SK-N-SH (cell line): ENCODE data around the gene CRIP2. TPM values are rescaled to one million over a fixed set of nuclear protein-coding genes. Genes with fewer than 3 reads are reported as not detected.

ENCODE experiments used
- CTCF ChIA-PET: fragments of 300-600, 350-600 bp; formaldehyde crosslinking; extraction: SDS; loops from one replicate; lab custom pipeline; 2021; lab: Yijun Ruan, JAX
- POLR2A ChIA-PET: fragments of 350-600 bp; sonication (Branson Sonifier 250); formaldehyde crosslinking; extraction: SDS; loops from one replicate; lab custom pipeline; 2020; ENCODE audit warnings: antibody characterized with exemption, inconsistent platforms; lab: Yijun Ruan, JAX
- DNase-seq: peaks from one replicate; pipeline ENCODE4 v3.0.0; 2012
- H2AFZ ChIP-seq: fragments of 200-600 bp; sonication (generic); 2 replicates; pipeline ENCODE4 v1.8.1; 2016; ENCODE audit warnings: antibody characterized with exemption, mild to moderate bottlenecking, low read depth
- H3F3A ChIP-seq: fragments of 200-600 bp; sonication (generic); replicated peaks from 2 replicates; pipeline ENCODE3; 2016; ENCODE audit warnings: antibody characterized with exemption, mild to moderate bottlenecking; ENCODE audit not compliant: insufficient read depth
- H3K27ac ChIP-seq, 2 experiments: fragments of 200-500 bp in 1 of 2; fragments of 200-600 bp in 1 of 2; sonication (Bioruptor generic) in 1 of 2; sonication (generic), shearing (Covaris generic) in 1 of 2; 2 replicates each; pipeline versions ENCODE4 v1.5.1 to v1.6.1; 2014 to 2016; ENCODE audit warnings: low read depth in 2 of 2, inconsistent platforms in 1 of 2, low read length in 1 of 2, mild to moderate bottlenecking in 1 of 2, mixed read lengths in 1 of 2
- H3K27me3 ChIP-seq: fragments of 200-600 bp; sonication (generic), shearing (Covaris generic); 2 replicates; pipeline ENCODE4 v1.6.1; 2016; ENCODE audit warnings: mixed run types; ENCODE audit not compliant: insufficient read depth
- H3K36me3 ChIP-seq, 2 experiments: fragments of 200-500 bp in 1 of 2; fragments of 200-600 bp in 1 of 2; sonication (Bioruptor generic) in 1 of 2; sonication (generic) in 1 of 2; replicated peaks in 1 of 2; 2 replicates each; pipeline versions ENCODE3 to v1.5.1; 2014 to 2016; ENCODE audit warnings: low read length in 1 of 2, mild to moderate bottlenecking in 1 of 2; ENCODE audit not compliant: insufficient read depth in 2 of 2, control insufficient read depth in 1 of 2
- H3K4me1 ChIP-seq, 2 experiments: fragments of 200-500 bp in 1 of 2; fragments of 200-600 bp in 1 of 2; sonication (Bioruptor generic) in 1 of 2; sonication (generic), shearing (Covaris generic) in 1 of 2; 2 replicates each; pipeline versions ENCODE4 v1.5.1 to v1.6.1; 2014 to 2016; ENCODE audit warnings: low read depth in 1 of 2, low read length in 1 of 2, mixed run types in 1 of 2; ENCODE audit not compliant: insufficient read depth in 2 of 2, control insufficient read depth in 1 of 2
- H3K4me2 ChIP-seq: fragments of 200-600 bp; sonication (generic), shearing (Covaris generic); 2 replicates; pipeline ENCODE4 v1.6.1; 2017; ENCODE audit warnings: mixed run types
- H3K4me3 ChIP-seq, 2 experiments: fragments of 200-500 bp in 1 of 2; fragments of 200-600 bp in 1 of 2; sonication (Bioruptor generic) in 1 of 2; sonication (generic), shearing (Covaris generic) in 1 of 2; 2 replicates each; pipeline versions ENCODE4 v1.5.1 to v1.8.1; 2014 to 2016; ENCODE audit warnings: low read depth in 2 of 2, inconsistent platforms in 1 of 2, low read length in 1 of 2, mild to moderate bottlenecking in 1 of 2, mixed read lengths in 1 of 2, moderate library complexity in 1 of 2
- H3K79me2 ChIP-seq: fragments of 200-600 bp; sonication (generic); 2 replicates; pipeline ENCODE4 v1.8.1; 2017; ENCODE audit warnings: mild to moderate bottlenecking; ENCODE audit not compliant: insufficient read depth
- H3K9ac ChIP-seq: fragments of 200-600 bp; sonication (generic); 2 replicates; pipeline ENCODE4 v1.6.1; 2017; ENCODE audit warnings: mixed run types
- H3K9me2 ChIP-seq: fragments of 200-600 bp; sonication (generic); 2 replicates; pipeline ENCODE4 v1.6.1; 2017; ENCODE audit warnings: mixed run types
- H3K9me3 ChIP-seq: fragments of 200-600 bp; sonication (generic); 2 replicates; pipeline ENCODE4 v1.6.1; 2017; ENCODE audit warnings: mixed run types, mild to moderate bottlenecking, moderate library complexity
- H4K20me1 ChIP-seq: fragments of 200-600 bp; sonication (generic); 2 replicates; pipeline ENCODE4 v1.6.1; 2017; ENCODE audit warnings: mild to moderate bottlenecking, mixed run types; ENCODE audit not compliant: insufficient read depth
- CTCF ChIP-seq: fragments of 200-600 bp; sonication (generic); IDR thresholded peaks from 2 replicates; pipeline ENCODE4 v1.6.1; 2017; ENCODE audit warnings: antibody characterized with exemption, mild to moderate bottlenecking, moderate library complexity
- ELF1 ChIP-seq: IDR thresholded peaks from 2 replicates; pipeline ENCODE4 v1.4.0; 2012
- FOSL2 ChIP-seq: IDR thresholded peaks from 2 replicates; pipeline ENCODE4 v1.4.0; 2012; ENCODE audit warnings: low read depth, mild to moderate bottlenecking, moderate library complexity, borderline replicate concordance
- FOXJ3 ChIP-seq: sonication (generic); formaldehyde crosslinking; IDR thresholded peaks from 2 replicates; pipeline ENCODE4 v1.5.1; 2020; ENCODE audit warnings: mild to moderate bottlenecking, missing genetic modification reagents
- FOXM1 ChIP-seq: IDR thresholded peaks from 2 replicates; pipeline ENCODE4 v1.4.0; 2012; ENCODE audit warnings: low read depth, mild to moderate bottlenecking
- GATA2 ChIP-seq: sonication (generic); formaldehyde crosslinking; IDR thresholded peaks from 2 replicates; pipeline ENCODE4 v1.5.0; 2020; ENCODE audit warnings: mild to moderate bottlenecking, missing genetic modification reagents
- JUND ChIP-seq: IDR thresholded peaks from 2 replicates; pipeline ENCODE4 v1.4.0; 2012
- MAX ChIP-seq: IDR thresholded peaks from 2 replicates; pipeline ENCODE4 v1.4.0; 2012; ENCODE audit warnings: low read depth
- MXI1 ChIP-seq: IDR thresholded peaks from 2 replicates; pipeline ENCODE4 v1.6.1; 2012; ENCODE audit warnings: mild to moderate bottlenecking, low read depth, low read length, improper control_type of control experiment
- RCOR1 ChIP-seq: fragments of 150-350 bp; IDR thresholded peaks from 2 replicates; pipeline ENCODE4 v1.6.1; 2017; ENCODE audit warnings: antibody characterized with exemption, low read length
- REST ChIP-seq: IDR thresholded peaks from 2 replicates; pipeline ENCODE4 v1.6.1; 2012; ENCODE audit warnings: mild to moderate bottlenecking, low read depth, low read length, moderate library complexity
- SIN3A ChIP-seq: IDR thresholded peaks from 2 replicates; pipeline ENCODE4 v1.6.1; 2012; ENCODE audit warnings: low read depth, mild to moderate bottlenecking, low read length, moderate library complexity, borderline replicate concordance
- TAF1 ChIP-seq: IDR thresholded peaks from 2 replicates; pipeline ENCODE4 v1.6.1; 2012; ENCODE audit warnings: low read depth, mild to moderate bottlenecking, low read length, moderate library complexity, borderline replicate concordance
- TEAD4 ChIP-seq: IDR thresholded peaks from 2 replicates; pipeline ENCODE4 v1.4.0; 2012; ENCODE audit warnings: mild to moderate bottlenecking, borderline replicate concordance; ENCODE audit not compliant: insufficient read depth
- USF1 ChIP-seq: IDR thresholded peaks from 2 replicates; pipeline ENCODE4 v1.4.0; 2012; ENCODE audit warnings: low read depth, borderline replicate concordance
- USF2 ChIP-seq: fragments of 150-350 bp; IDR thresholded peaks from 2 replicates; pipeline ENCODE4 v1.6.1; 2017; ENCODE audit warnings: antibody characterized with exemption, low read length, low read depth, borderline replicate concordance
- WGBS: methylation state at CpG from one replicate; pipeline ENCODE4 v1.1.6; 2017; ENCODE audit warnings: low lambda C conversion rate; 5-methylcytosine and 5-hydroxymethylcytosine counted together
- polyA plus RNA-seq, 3 experiments: library from polyadenylated mRNA; depleted of rRNA; stranded (reverse); fragments of >200 nt; gene quantifications; 2 replicates each; pipeline ENCODE4 v1.2.3, GENCODE V29; 2012

The CRIP2 gene
- polyA plus RNA-seq, 1 of the 3 experiments (the other 2 are of a cell fraction) = 335 TPM

GRCh38 chr14:105486163-105486973, 11.7 kb downstream of the CRIP2 start, which contains the start of gene CRIP1:
TSS of gene CRIP1 (plus strand) at chr14:105486886. CDS start at chr14:105487260, 374 bp downstream.
- no peak within 1 kb of the TSS for H3K4me3 ChIP-seq
- H3K4me1 ChIP-seq = peaks cover 22 to 61% of the 10 kb centered on the region in 2 experiments; a peak in 3 of 4 replicates
- H3K4me2 ChIP-seq = no peak within 1 kb of the TSS
- H3K9me2 ChIP-seq = no peaks in the 10 kb centered on the region
- POLR2A ChIA-PET = interaction anchor here (0.9 to 1.0 kb wide), 2 partner anchors 14 to 15 kb away, joined by 3 to 4 read pairs; no protein-coding TSS in a partner anchor
- H3K27ac ChIP-seq = peak within 1 kb of the TSS; percentile 47 to 61; a peak in 2 of 4 replicates
- WGBS = 90% methylated on average over 33 of the region's 56 CpGs
- no peak for DNase-seq
- H3K27me3 ChIP-seq = no peaks in the 10 kb centered on the region
- H2AFZ ChIP-seq = no peak within 1 kb of the TSS
- H3K9ac ChIP-seq = no peak within 1 kb of the TSS
- H4K20me1 ChIP-seq = no peaks in the 10 kb centered on the region
- peaks cover 6% of the 10 kb centered on the region for H3F3A ChIP-seq
- no peaks in the 10 kb centered on the region for H3K9me3 ChIP-seq
- CTCF ChIA-PET = interaction anchor here (0.7 to 7.2 kb wide), 16 partner anchors 10 to 119 kb away, joined by 3 to 137 read pairs (median 3); no protein-coding TSS in a partner anchor
- no peaks in the 10 kb centered on the region for H3K36me3 ChIP-seq
- TF ChIP-seq ELF1 (no peak), FOXM1 (no peak), SIN3A (no peak), TAF1 (no peak), TEAD4 (no peak), REST (no peak), FOSL2 (no peak), MXI1 (no peak), USF1 (no peak), GATA2 (CRISPR knock-in tag) (no peak)
- no peaks in the 10 kb centered on the region for H3K79me2 ChIP-seq

- ChIA-PET CTCF (interaction anchor here (1.3 to 7.2 kb wide), 7 partner anchors 11 to 115 kb away, joined by 3 to 137 read pairs (median 8); no protein-coding TSS in a partner anchor), POLR2A (no interaction called here)
- no peak overlapping the region for H3K27ac ChIP-seq
- H3K4me1 ChIP-seq = peaks cover 25 to 61% of the 10 kb centered on the region in 2 experiments; a peak in 3 of 4 replicates
- no peaks in the 10 kb centered on the region for H3K9me3 ChIP-seq
- no peaks in the 10 kb centered on the region for H3K9me2 ChIP-seq
- H3K9ac ChIP-seq = no peak overlapping the region
- H3K36me3 ChIP-seq = no peaks in the 10 kb centered on the region
- 100% methylated on average over 5 of the region's 45 CpGs for WGBS
- peaks cover 5% of the 10 kb centered on the region for H3F3A ChIP-seq
- H3K27me3 ChIP-seq = no peaks in the 10 kb centered on the region
- peaks cover 4% of the 10 kb centered on the region; the same call in 1 of the 2 replicates for H4K20me1 ChIP-seq
- no peak overlapping the region for H3K4me2 ChIP-seq
- H2AFZ ChIP-seq = no peak overlapping the region
- H3K4me3 ChIP-seq = no peak overlapping the region
- TF ChIP-seq CTCF (no peak), USF2 (no peak), ELF1 (no peak), JUND (no peak), RCOR1 (no peak), MAX (no peak), FOXJ3 (CRISPR knock-in tag) (no peak)
- no peak for DNase-seq
- peaks cover 3% of the 10 kb centered on the region; the same call in 1 of the 2 replicates for H3K79me2 ChIP-seq
Observed at GRCh38 chr14:105486974-105487448, 12.4 kb downstream of the CRIP2 start.
